Psoas muscle (tissue), 8 donors: Measurements from ENCODE around the gene ATP5PB. TPM values are rescaled to one million over a fixed set of nuclear protein-coding genes. Genes with fewer than 3 reads are reported as not detected.

Experiments
- ATAC-seq, 4 donors: fragments of 200-7000 bp; cut with Tn5 transposase; one replicate each; pipeline ENCODE4 v1.9.1; 2020; ENCODE audit warnings: moderate library complexity in 3 of 4, mild to moderate bottlenecking in 2 of 4
- DNase-seq, 2 donors: peaks; one replicate each; pipeline ENCODE4 v3.0.0-alpha.2; 2020
- H3K27ac ChIP-seq: fragments of 200-600 bp; one replicate; pipeline ENCODE4 v1.8.0; 2022
- H3K27me3 ChIP-seq, 3 donors: fragments of 200-600 bp in 1 of 3; one replicate each; pipeline versions ENCODE4 v1.6.1 to v1.8.0; 2013 to 2022; ENCODE audit warnings: low read length in 2 of 3, mild to moderate bottlenecking in 2 of 3, moderate library complexity in 1 of 3; ENCODE audit not compliant: insufficient read depth in 3 of 3
- H3K36me3 ChIP-seq, 2 donors: fragments of 200-600 bp in 1 of 2; one replicate each; pipeline versions ENCODE4 v1.6.1 to v1.8.0; 2013 to 2022; ENCODE audit warnings: low read depth in 1 of 2, mild to moderate bottlenecking in 1 of 2, moderate library complexity in 1 of 2; ENCODE audit not compliant: insufficient read depth in 1 of 2
- H3K4me1 ChIP-seq: fragments of 200-600 bp; one replicate; pipeline ENCODE4 v1.8.0; 2022
- H3K4me3 ChIP-seq: fragments of 200-600 bp; one replicate; pipeline ENCODE4 v1.8.0; 2022; ENCODE audit warnings: mild to moderate bottlenecking
- H3K9me3 ChIP-seq: fragments of 200-600 bp; one replicate; pipeline ENCODE4 v1.8.0; 2022
- CTCF ChIP-seq: fragments of 200-600 bp; IDR thresholded peaks from one replicate; pipeline ENCODE4 v1.8.0; 2022; ENCODE audit warnings: antibody characterized with exemption
- WGBS, 3 donors: extraction: QIAGEN DNeasy Blood & Tissue Kit; methylation state at CpG; one replicate each; pipeline versions ENCODE4 v1.1.6 to v1.1.7; 2013; 5-methylcytosine and 5-hydroxymethylcytosine counted together
- intact Hi-C, 2 donors: fragments of 100-400 bp; cut with DNase I; formaldehyde crosslinking; loops; one replicate each; pipeline versions ENCODE4 v1.11.0 to v1.14.2; 2022
- long read RNA-seq, 2 donors: library from polyadenylated mRNA; unstranded; transcript quantifications; one replicate each; pipeline ENCODE4 v2.0.0, GENCODE V29; 2021
- polyA plus RNA-seq, 3 donors: library from polyadenylated mRNA; stranded (reverse); fragments of 200-250 nt; gene quantifications; one replicate each; pipeline ENCODE4 v1.2.3, GENCODE V29; 2013
- total RNA-seq, 4 donors: library from RNA; stranded (reverse); fragmentation: NEBNext Ultra II Directional in 2 of 4; extraction: Animal tissue kit (Norgen Biotek cat#: 25700) in 2 of 4; gene quantifications; one replicate each; pipeline versions ENCODE4 v1.2.1 to v1.2.4, GENCODE V29; 2021 to 2023
- donor health status: healthy with polysubstance abuse.
- donor health status: DM: no; HTN: no; CAD: no; lungs with moderate emphysema.
- donor health status: Bipolar disorder and iron deficiency.
- donor health status: healthy.
- donor health status: DM: yes; HTN: yes; CAD: no.
- donor health status: DM: no; HTN: no; CAD: no.
- donor health status: DM: no; HTN: no; CAD: no.
- donor health status: DM: yes; HTN: yes; CAD: no.

ATP5PB gene
- total RNA-seq (100 to 1,000 TPM; 272 to 484 (median 398) TPM), polyA plus RNA-seq (100 to 1,000 TPM; 378 to 649 (median 465) TPM)
- long read RNA-seq, donor 1, transcript ATP5PB-202 (7 exons, 3,156 nt): major isoform, 140 of 148 reads
- long read RNA-seq, donor 1, partial matches to known transcripts: 1 of 148 reads
- long read RNA-seq, donor 1, other reads (novel, unspliced or antisense): 7 of 148 reads
- long read RNA-seq, donor 2, transcript ATP5PB-201 (6 exons, 1,040 nt): minor isoform, 12 of 290 reads
- long read RNA-seq, donor 2, transcript ATP5PB-202 (7 exons, 3,156 nt): major isoform, 264 of 290 reads
- long read RNA-seq, donor 2, partial matches to known transcripts: 5 of 290 reads
- long read RNA-seq, donor 2, other reads (novel, unspliced or antisense): 9 of 290 reads

GRCh38 chr1:111448918-111449702, at the start of gene ATP5PB, which contains the start of gene WDR77:
TSS of gene ATP5PB (plus strand) at chr1:111449464. CDS start at chr1:111449542, 78 bp downstream.
TSS of gene WDR77 (minus strand) at chr1:111449256. CDS start at chr1:111449169, 87 bp downstream.
- Histone ChIP-seq H3K4me3 (peak within 1 kb of the TSS; percentile 86), H3K9me3 (no peaks in the 10 kb centered on the region), H3K36me3 (peaks cover 10 to 49% of the 10 kb centered on the region in 2 donors), H3K4me1 (peaks cover 48% of the 10 kb centered on the region), H3K27me3 (no peaks in the 10 kb centered on the region), H3K27ac (peak within 1 kb of the TSS; percentile 89)
- WGBS, 3 donors: 0 to 1% (median 0%) methylated on average over 39 to 54 of the region's 54 CpGs
- TF ChIP-seq CTCF: peak; percentile 9
- ATAC-seq (peak; percentile 96 to 99 (median 98)), DNase-seq (peak; percentile 93 to 97)
- intact Hi-C loops: loop anchor here (5.0 to 10.0 kb wide), 3 partner anchors 304 to 1104 kb away; partner anchors contain the start of genes CEPT1 (in 2 of the 2) and DRAM2 (in 2 of the 2)

- Histone ChIP-seq H3K9me3 (no peaks in the 10 kb centered on the region), H3K27ac (no peak overlapping the region), H3K4me3 (no peak overlapping the region), H3K4me1 (no peaks in the 10 kb centered on the region), H3K36me3 (no peaks in the 10 kb centered on the region), H3K27me3 (peaks cover 0 to 7% (median 0%) of the 10 kb centered on the region in 3 donors)
- WGBS, 3 donors: 30 to 35% (median 34%) methylated on average over 9 of the region's 9 CpGs
- intact Hi-C loops: loop anchor here in 1 of 2 donors (2.0 kb wide), 1 partner anchor 177 kb away; no protein-coding TSS in a partner anchor
- DNase-seq: no peak
- peak; percentile 65 for TF ChIP-seq CTCF
- no peak for ATAC-seq
Measured at GRCh38 chr1:111399792-111400610, 49.3 kb upstream of the ATP5PB start.

- H3K4me3 ChIP-seq: no peak overlapping the region
- no peaks in the 10 kb centered on the region for H3K9me3 ChIP-seq
- H3K27me3 ChIP-seq: peaks cover 0 to 7% (median 0%) of the 10 kb centered on the region in 3 donors
- DNase-seq (no peak), ATAC-seq (no peak)
- intact Hi-C loops: no loop called here
- H3K4me1 ChIP-seq: no peaks in the 10 kb centered on the region
- TF ChIP-seq CTCF: no peak
- H3K36me3 ChIP-seq: no peaks in the 10 kb centered on the region
- 80 to 83% (median 80%) methylated on average over 5 of the region's 5 CpGs for whole genome bisulfite sequencing, 3 donors
- H3K27ac ChIP-seq: no peak overlapping the region
Measured at GRCh38 chr1:111402083-111402482, 47.2 kb upstream of the ATP5PB start.

GRCh38 chr1:111404588-111404987, 44.7 kb upstream of the ATP5PB start:
- Histone ChIP-seq H3K27ac (no peak overlapping the region), H3K27me3 (peaks cover 0 to 7% (median 0%) of the 10 kb centered on the region in 3 donors), H3K9me3 (no peaks in the 10 kb centered on the region), H3K4me3 (no peak overlapping the region), H3K36me3 (no peaks in the 10 kb centered on the region), H3K4me1 (no peaks in the 10 kb centered on the region)
- 79 to 80% (median 80%) methylated on average over 4 of the region's 4 CpGs for WGBS, 3 donors
- ATAC-seq (no peak), DNase-seq (no peak)
- no peak for TF ChIP-seq CTCF
- intact Hi-C loops: no loop called here
